ENCODE data around the gene RINL. TPM values are rescaled to one million over a fixed set of nuclear protein-coding genes. Genes with fewer than 3 reads are reported as not detected.
A peak's percentile ranks its signal among the peaks of the same experiment; 100 is the strongest.
"Not testable (repeated sequence)": the region's sequence is repeated elsewhere in the genome, so short reads cannot be mapped to it uniquely, and the experiment has no call there.

Gene RINL
- total RNA-seq, 4 donors from 2014 or later: 6.4 to 18.7 (median 13.5) TPM

DNA sequence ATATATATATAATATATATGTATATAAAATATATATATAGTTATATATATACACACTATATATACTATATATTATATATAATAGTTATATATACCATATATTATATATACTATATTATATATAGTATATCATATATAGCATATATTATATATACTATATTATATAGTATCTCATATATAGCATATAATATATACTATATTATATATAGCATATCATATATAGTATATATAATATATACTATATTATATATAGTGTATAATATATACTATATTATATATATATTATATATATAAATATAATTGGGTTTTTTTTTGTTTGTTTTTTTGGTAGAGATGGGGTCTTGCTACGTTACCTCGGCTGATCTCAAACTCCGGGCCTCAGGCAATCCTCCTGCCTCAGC lies 16.7 kb downstream of the RINL start:
- Histone ChIP-seq H3K36me3 (no peaks in the 10 kb centered on the region), H3K27me3 (no peaks in the 10 kb centered on the region), H3K27ac (no peak overlapping the region), H3K4me3 (replicated peaks in 1 of 3) (no peak overlapping the region), H3K9me3 (no peaks in the 10 kb centered on the region), H3K4me1 (peaks cover 5 to 29% of the 10 kb centered on the region in 2 donors)
- 95 to 97% methylated on average over 3 of the region's 3 CpGs for WGBS, 2 donors
- TF ChIP-seq, protein P1, sequence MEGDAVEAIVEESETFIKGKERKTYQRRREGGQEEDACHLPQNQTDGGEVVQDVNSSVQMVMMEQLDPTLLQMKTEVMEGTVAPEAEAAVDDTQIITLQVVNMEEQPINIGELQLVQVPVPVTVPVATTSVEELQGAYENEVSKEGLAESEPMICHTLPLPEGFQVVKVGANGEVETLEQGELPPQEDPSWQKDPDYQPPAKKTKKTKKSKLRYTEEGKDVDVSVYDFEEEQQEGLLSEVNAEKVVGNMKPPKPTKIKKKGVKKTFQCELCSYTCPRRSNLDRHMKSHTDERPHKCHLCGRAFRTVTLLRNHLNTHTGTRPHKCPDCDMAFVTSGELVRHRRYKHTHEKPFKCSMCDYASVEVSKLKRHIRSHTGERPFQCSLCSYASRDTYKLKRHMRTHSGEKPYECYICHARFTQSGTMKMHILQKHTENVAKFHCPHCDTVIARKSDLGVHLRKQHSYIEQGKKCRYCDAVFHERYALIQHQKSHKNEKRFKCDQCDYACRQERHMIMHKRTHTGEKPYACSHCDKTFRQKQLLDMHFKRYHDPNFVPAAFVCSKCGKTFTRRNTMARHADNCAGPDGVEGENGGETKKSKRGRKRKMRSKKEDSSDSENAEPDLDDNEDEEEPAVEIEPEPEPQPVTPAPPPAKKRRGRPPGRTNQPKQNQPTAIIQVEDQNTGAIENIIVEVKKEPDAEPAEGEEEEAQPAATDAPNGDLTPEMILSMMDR (IDR thresholded peaks at IDR 0.05): no peak
- no peak for TF ChIP-seq POLR2A (IDR thresholded peaks at IDR 0.05)
- intact Hi-C loops (cut with DNase I): no loop called here
- no peak for DNase-seq

DNA sequence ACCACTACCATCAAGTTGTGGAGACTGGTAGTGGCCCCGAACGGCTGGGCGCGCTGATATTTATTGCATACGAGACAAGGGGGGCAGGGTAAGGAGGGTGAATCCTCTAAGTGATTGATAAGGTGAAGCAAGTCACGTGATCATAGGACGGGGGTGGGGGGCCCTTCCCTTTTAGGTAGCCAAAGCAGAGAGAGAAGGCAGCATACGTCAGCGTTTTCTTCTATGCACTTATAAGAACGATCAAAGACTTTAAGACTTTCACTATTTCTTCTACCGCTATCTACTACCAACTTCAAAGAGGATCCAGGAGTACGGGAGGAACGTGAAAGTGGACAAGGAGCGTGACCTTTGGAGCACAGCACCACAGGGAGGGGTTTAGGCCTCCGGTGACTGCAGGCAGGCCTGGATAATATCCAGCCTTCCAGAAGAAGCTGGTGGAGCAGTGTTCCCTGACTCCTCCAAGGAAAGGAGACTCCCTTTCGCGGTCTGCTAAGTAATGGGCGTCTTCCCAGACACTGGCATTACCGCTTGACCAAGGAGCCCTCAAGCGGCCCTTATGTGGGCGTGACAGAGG lies 18.4 kb downstream of the RINL start:
- intact Hi-C loops (cut with DNase I); H3K27me3 ChIP-seq; H3K9me3 ChIP-seq; H3K4me3 ChIP-seq (replicated peaks in 1 of 3); H3K36me3 ChIP-seq: not testable (repeated sequence)
- peak; percentile 71 to 73 for DNase-seq
- Histone ChIP-seq H3K4me1 (peaks cover 5 to 30% of the 10 kb centered on the region in 2 donors), H3K27ac (peak overlapping the region in 2 of 3 donors; percentile 7 to 13)
- WGBS, 2 donors: 52 to 62% methylated on average over 21 of the region's 21 CpGs

DNA sequence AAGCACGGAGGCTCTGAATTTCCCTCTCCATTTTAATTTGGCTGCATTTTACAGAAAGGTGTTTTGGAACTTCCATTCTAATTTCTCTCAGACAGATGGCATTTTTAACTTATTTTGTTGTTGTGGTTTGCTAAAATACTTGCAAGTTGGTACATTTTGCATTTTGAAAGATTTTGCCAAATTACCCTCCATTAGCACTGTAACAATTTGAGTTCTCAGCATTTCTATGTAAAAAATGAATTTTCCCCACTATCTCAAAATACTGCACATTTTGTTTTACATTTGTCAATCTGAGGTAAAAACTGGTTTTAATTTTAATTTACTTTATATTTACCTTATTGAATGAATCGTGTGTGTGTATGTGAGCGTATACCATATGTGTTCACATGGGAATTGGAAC lies 21.3 kb downstream of the RINL start:
- intact Hi-C loops (cut with DNase I): no loop called here
- DNase-seq: no peak
- H3K27me3 ChIP-seq: no peaks in the 10 kb centered on the region
- no peaks in the 10 kb centered on the region for H3K36me3 ChIP-seq
- no peak overlapping the region for H3K4me3 ChIP-seq (replicated peaks in 1 of 3)
- peaks cover 5 to 22% of the 10 kb centered on the region in 2 donors for H3K4me1 ChIP-seq
- H3K27ac ChIP-seq: no peak overlapping the region
- no peaks in the 10 kb centered on the region for H3K9me3 ChIP-seq
- TF ChIP-seq, protein P1 (IDR thresholded peaks at IDR 0.05): no peak
- TF ChIP-seq POLR2A (IDR thresholded peaks at IDR 0.05): no peak
- WGBS, 2 donors: 86 to 88% methylated on average over 3 of the region's 3 CpGs

DNA sequence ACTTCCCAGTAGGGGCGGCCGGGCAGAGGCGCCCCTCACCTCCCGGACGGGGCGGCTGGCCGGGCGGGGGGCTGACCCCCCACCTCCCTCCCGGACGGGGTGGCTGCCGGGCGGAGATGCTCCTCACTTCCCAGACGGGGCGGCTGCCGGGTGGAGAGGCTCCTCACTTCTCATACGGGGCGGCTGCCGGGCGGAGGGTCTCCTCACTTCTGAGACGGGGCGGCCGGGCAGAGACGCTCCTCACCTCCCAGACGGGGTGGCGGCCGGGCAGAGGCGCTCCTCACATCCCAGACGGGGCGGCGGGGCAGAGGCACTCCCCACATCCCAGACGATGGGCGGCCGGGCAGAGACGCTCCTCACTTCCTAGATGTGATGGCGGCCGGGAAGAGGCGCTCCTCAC lies 22.3 kb downstream of the RINL start:
- WGBS, 2 donors: no CpG with 5 or more reads among the region's 37 CpGs
- intact Hi-C loops (cut with DNase I); H3K27ac ChIP-seq; H3K9me3 ChIP-seq; DNase-seq; H3K36me3 ChIP-seq; H3K27me3 ChIP-seq; H3K4me3 ChIP-seq (replicated peaks in 1 of 3): not testable (repeated sequence)
- H3K4me1 ChIP-seq: peaks cover 10 to 19% of the 10 kb centered on the region in 2 donors

DNA sequence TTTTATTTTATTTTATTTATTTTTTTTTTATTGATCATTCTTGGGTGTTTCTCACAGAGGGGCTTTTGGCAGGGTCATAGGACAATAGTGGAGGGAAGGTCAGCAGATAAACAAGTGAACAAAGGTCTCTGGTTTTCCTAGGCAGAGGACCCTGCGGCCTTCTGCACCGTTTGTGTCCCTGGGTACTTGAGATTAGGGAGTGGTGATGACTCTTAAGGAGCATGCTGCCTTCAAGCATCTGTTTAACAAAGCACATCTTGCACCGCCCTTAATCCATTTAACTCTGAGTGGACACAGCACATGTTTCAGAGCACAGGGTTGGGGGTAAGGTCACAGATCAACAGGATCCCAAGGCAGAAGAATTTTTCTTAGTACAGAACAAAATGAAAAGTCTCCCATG lies 23.1 kb downstream of the RINL start:
- intact Hi-C loops (cut with DNase I); H3K4me3 ChIP-seq (replicated peaks in 1 of 3): not testable (repeated sequence)

DNA sequence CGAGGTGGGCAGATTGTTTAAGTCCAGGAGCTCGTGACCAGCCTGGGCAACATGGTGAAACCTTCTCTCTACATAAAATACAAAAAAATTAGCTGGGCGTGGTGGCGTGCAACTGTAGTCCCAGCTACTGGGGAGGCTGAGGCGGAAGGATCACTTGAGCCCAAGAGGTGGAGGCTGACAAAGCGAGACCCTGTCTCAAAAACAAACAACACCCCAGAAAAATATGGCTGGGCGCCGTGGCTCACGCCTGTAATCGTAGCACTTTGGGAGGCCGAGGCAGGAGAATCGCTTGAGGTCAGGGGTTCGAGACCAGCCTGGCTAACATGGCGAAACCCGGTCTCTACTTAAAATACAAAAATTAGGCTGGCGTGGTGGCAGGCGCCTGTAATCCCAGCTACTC lies 24.9 kb downstream of the RINL start:
- Histone ChIP-seq H3K27me3 (no peaks in the 10 kb centered on the region), H3K4me1 (peaks cover 11 to 18% of the 10 kb centered on the region in 2 donors), H3K27ac (peak overlapping the region in 1 of 3 donors; percentile 99), H3K9me3 (no peaks in the 10 kb centered on the region), H3K4me3 (replicated peaks in 1 of 3) (no peak overlapping the region), H3K36me3 (no peaks in the 10 kb centered on the region)
- 89 to 90% methylated on average over 17 of the region's 17 CpGs for WGBS, 2 donors
- no peak for DNase-seq
- no peak for TF ChIP-seq POLR2A (IDR thresholded peaks at IDR 0.05)
- TF ChIP-seq, protein P1 (IDR thresholded peaks at IDR 0.05): no peak
- intact Hi-C loops (cut with DNase I): no loop called here

More for the DNA sequence above, 23.1 kb downstream of the RINL start:
- H3K27me3 ChIP-seq, H3K9me3 ChIP-seq, DNase-seq, H3K36me3 ChIP-seq: not testable (repeated sequence)
- H3K4me1 ChIP-seq: peaks cover 10 to 14% of the 10 kb centered on the region in 2 donors
- 25 to 42% methylated on average over 3 of the region's 3 CpGs for WGBS, 2 donors
- H3K27ac ChIP-seq: peak overlapping the region in 1 of 3 donors; percentile 32
